K562 (cell line): Measurements from ENCODE around the gene PRKAR1B. TPM values are rescaled to one million over a fixed set of nuclear protein-coding genes. Genes with fewer than 3 reads are reported as not detected.

ENCODE experiments used
- BRD9 ChIP-seq: fragments of 450-650 bp; IDR thresholded peaks from 2 replicates; pipeline ENCODE4 v1.6.1; 2018; ENCODE audit warnings: low read depth; ENCODE audit not compliant: partially characterized antibody
- ESRRA ChIP-seq: fragments of 450-650 bp; IDR thresholded peaks from 2 replicates; pipeline ENCODE4 v1.6.1; 2014; ENCODE audit warnings: low read depth, mild to moderate bottlenecking, moderate library complexity, borderline replicate concordance
- FOXM1 ChIP-seq, 2 experiments: fragments of 450-650 bp in 1 of 2; sonication (generic) in 1 of 2; formaldehyde crosslinking in 1 of 2; IDR thresholded peaks; 2 replicates each; pipeline versions ENCODE4 v1.6.1 to v1.9.0; 2017 to 2022; ENCODE audit warnings: low read depth in 2 of 2, mild to moderate bottlenecking in 2 of 2, missing genetic modification reagents in 1 of 2, moderate library complexity in 1 of 2
- KLF16 ChIP-seq: IDR thresholded peaks from 2 replicates; pipeline ENCODE4 v1.6.1; 2016; ENCODE audit warnings: antibody characterized with exemption
- L3MBTL2 ChIP-seq: fragments of 450-650 bp; IDR thresholded peaks from 2 replicates; pipeline ENCODE4 v1.6.1; 2016; ENCODE audit warnings: mild to moderate bottlenecking, moderate library complexity
- LARP7 ChIP-seq: fragments of 450-650 bp; IDR thresholded peaks from 2 replicates; pipeline ENCODE4 v1.6.1; 2016
- NFIX ChIP-seq: fragments of 250-450 bp; sonication (Bioruptor Pico); IDR thresholded peaks from 2 replicates; pipeline ENCODE4 v1.4.0; 2020; ENCODE audit warnings: low read depth, mild to moderate bottlenecking, moderate library complexity
- NFRKB ChIP-seq: fragments of 450-650 bp; IDR thresholded peaks from 2 replicates; pipeline ENCODE4 v1.6.1; 2016; ENCODE audit warnings: low read depth
- POLR2A ChIP-seq: fragments of 450-650 bp; conservative IDR thresholded peaks from 2 replicates; pipeline ENCODE4 v1.6.1; 2016
- POLR2H ChIP-seq: IDR thresholded peaks from 2 replicates; pipeline ENCODE4 v1.6.1; 2016; ENCODE audit warnings: missing genetic modification characterization, low read depth, mild to moderate bottlenecking, control low read depth, missing compliant biosample characterization, moderate library complexity
- SMAD4 ChIP-seq: fragments of 250-450 bp; sonication (Bioruptor Pico); conservative IDR thresholded peaks from 2 replicates; pipeline ENCODE4 v1.8.0; 2021; ENCODE audit warnings: inconsistent platforms, mild to moderate bottlenecking, moderate library complexity
- SMARCA4 ChIP-seq: fragments of 450-650 bp; IDR thresholded peaks from 2 replicates; pipeline ENCODE4 v1.6.1; 2016
- SMARCA5 ChIP-seq: fragments of 450-650 bp; IDR thresholded peaks from 2 replicates; pipeline ENCODE4 v1.6.1; 2016
- TEAD1 ChIP-seq, 2 experiments: fragments of 450-650 bp in 1 of 2; sonication (generic) in 1 of 2; formaldehyde crosslinking; IDR thresholded peaks; 2 replicates each; pipeline versions ENCODE4 v1.4.0 to v1.8.0; 2020 to 2022; ENCODE audit warnings: mild to moderate bottlenecking in 2 of 2, missing genetic modification reagents in 1 of 2
- TOE1 ChIP-seq, 2 experiments: fragments of 450-650 bp in 1 of 2; sonication (generic) in 1 of 2; formaldehyde crosslinking in 1 of 2; IDR thresholded peaks; 2 replicates each; pipeline versions ENCODE4 v1.7.1 to v1.8.0; 2016 to 2022; ENCODE audit warnings: borderline replicate concordance in 2 of 2, mild to moderate bottlenecking in 2 of 2, antibody characterized with exemption in 1 of 2, inconsistent platforms in 1 of 2, low read depth in 1 of 2, missing genetic modification reagents in 1 of 2, moderate library complexity in 1 of 2
- ZFX ChIP-seq: sonication (generic); formaldehyde crosslinking; IDR thresholded peaks from 2 replicates; pipeline ENCODE4 v1.8.0; 2022; ENCODE audit warnings: mild to moderate bottlenecking, missing genetic modification reagents, moderate library complexity
- ZNF124 ChIP-seq: sonication (generic); formaldehyde crosslinking; IDR thresholded peaks from 2 replicates; pipeline ENCODE4 v1.8.1; 2022; ENCODE audit warnings: missing genetic modification reagents
- ZNF445 ChIP-seq: fragments of 250-450 bp; sonication (Bioruptor Pico); IDR thresholded peaks from 2 replicates; pipeline ENCODE4 v1.4.0; 2020; ENCODE audit warnings: low read depth, mild to moderate bottlenecking, moderate library complexity
- ZNF766 ChIP-seq: fragments of 200-800 bp; sonication (Bioruptor generic); conservative IDR thresholded peaks from 2 replicates; pipeline ENCODE4 v1.6.1; 2016; ENCODE audit warnings: missing genetic modification characterization, missing compliant biosample characterization
- polyA plus RNA-seq, 8 experiments: library from polyadenylated mRNA; depleted of rRNA in 4 of 8; stranded (reverse) in 5 of 8; unstranded in 3 of 8; fragments of >200 nt; fragmentation: Nextera tagmentation in 2 of 8; fragmentation: Illumina TruSeq in 1 of 8; extraction: Ambion mirVana in 2 of 8; extraction: Trizol in 1 of 8; gene quantifications; 2 replicates each; pipeline versions ENCODE4 v1.2.1 to v1.2.3, GENCODE V29; 2011 to 2014; ENCODE audit warnings: inconsistent platforms in 1 of 8, missing spikeins in 1 of 8
- total RNA-seq, 7 experiments: library from RNA; depleted of rRNA in 6 of 7; stranded (reverse); fragments of >200 nt in 6 of 7; fragmentation: Illumina TruSeq in 2 of 7; extraction: Trizol in 2 of 7; gene quantifications; 2 replicates each; pipeline versions ENCODE4 v1.2.1 to v1.2.3, GENCODE V29; 2011 to 2021; ENCODE audit warnings: low replicate concordance in 1 of 7
- TF ChIP-seq, protein P1 (sequence below): sonication (generic); formaldehyde crosslinking; IDR thresholded peaks from 2 replicates; pipeline ENCODE4 v1.8.1; 2023; ENCODE audit warnings: mild to moderate bottlenecking, missing genetic modification reagents, moderate library complexity
- TF ChIP-seq, protein P2 (sequence below): sonication (generic); formaldehyde crosslinking; IDR thresholded peaks from 2 replicates; pipeline ENCODE4 v1.8.0; 2022; ENCODE audit warnings: mild to moderate bottlenecking, missing genetic modification reagents
- TF ChIP-seq, protein P3 (sequence below), 2 experiments: fragments of 450-650 bp in 1 of 2; sonication (generic) in 1 of 2; formaldehyde crosslinking in 1 of 2; IDR thresholded peaks in 1 of 2; conservative IDR thresholded peaks in 1 of 2; 2 replicates each; pipeline versions ENCODE4 v1.6.1 to v1.8.1; 2016 to 2023; ENCODE audit warnings: mild to moderate bottlenecking in 2 of 2, moderate library complexity in 2 of 2, inconsistent platforms in 1 of 2, missing genetic modification reagents in 1 of 2

PRKAR1B gene
- total and polyA plus RNA-seq, 9 of the 15 experiments (the other 6 are each of a cell fraction or from before 2014, with no cell fraction given), result 0.99 to 30.5 (median 12.7) TPM

DNA sequence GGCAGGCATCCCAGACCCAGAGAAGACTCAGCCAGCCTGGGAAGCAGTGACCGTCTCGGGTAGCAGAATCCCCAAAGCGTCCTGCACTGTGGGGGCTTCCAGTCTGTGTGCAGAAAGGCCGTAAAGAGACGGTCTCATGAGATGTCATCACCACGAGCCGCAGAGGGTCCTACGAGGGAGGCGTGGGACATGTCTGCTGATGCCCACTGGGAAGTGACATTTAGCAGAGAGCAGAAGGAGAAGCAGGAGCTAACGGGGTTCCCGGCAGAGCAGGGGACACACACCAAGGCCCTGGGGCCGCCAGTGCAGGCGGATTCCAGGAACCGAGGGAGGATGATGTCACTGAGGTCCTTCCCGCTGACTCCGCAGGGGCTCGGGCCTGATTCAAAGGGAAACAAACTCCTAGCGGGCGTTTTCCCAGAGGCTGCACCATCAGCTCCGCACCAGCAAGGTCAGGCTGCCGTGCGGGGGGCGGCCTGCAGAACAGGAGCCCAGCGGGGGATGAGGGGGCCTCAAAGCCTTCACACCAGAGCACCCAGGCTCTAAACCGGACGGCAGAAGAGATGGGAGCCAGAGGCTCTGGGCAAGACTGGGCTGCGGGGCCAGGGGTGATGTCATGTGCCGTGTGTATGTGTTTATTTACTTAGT lies 122.1 kb downstream of the PRKAR1B start (continued):
- TF ChIP-seq NFIX (no peak), ZNF445 (no peak), POLR2H (tag) (0 out of 2 replicates have a peak, but pooled peaks have one; percentile 45), SMARCA5 (peak; percentile 89), BRD9 (peak; percentile 69), FOXM1 (IDR thresholded peaks at IDR 0.05; ENCODE audit: low read depth) (peak; percentile 74), FOXM1 (CRISPR knock-in tag; IDR thresholded peaks at IDR 0.05; ENCODE audit: low read depth) (no peak), NFRKB (peak; percentile 97), ZNF766 (CRISPR knock-in tag) (peak; percentile 13; the same call in 1 of the 2 replicates), TOE1 (IDR thresholded peaks at IDR 0.05; ENCODE audit: borderline replicate concordance) (0 out of 2 replicates have a peak, but pooled peaks have one; percentile 14), TOE1 (CRISPR knock-in tag; IDR thresholded peaks at IDR 0.05; ENCODE audit: borderline replicate concordance, low read depth) (no peak), KLF16 (no peak), TEAD1 (CRISPR knock-in tag; IDR thresholded peaks at IDR 0.05) (0 out of 4 replicates have a peak, but pooled peaks of 1 of the 2 experiments have one; percentile 13), SMAD4 (CRISPR knock-in tag) (peak; percentile 11; the same call in 1 of the 2 replicates), L3MBTL2 (no peak), ESRRA (peak; percentile 40; the same call in 1 of the 2 replicates), POLR2A (peak; percentile 61; the same call in 1 of the 2 replicates), ZNF124 (CRISPR knock-in tag) (no peak), ZFX (CRISPR knock-in tag) (0 out of 2 replicates have a peak, but pooled peaks have one; percentile 16), LARP7 (0 out of 2 replicates have a peak, but pooled peaks have one; percentile 0), SMARCA4 (peak; percentile 3; the same call in 1 of the 2 replicates)
- TF ChIP-seq, protein P1, sequence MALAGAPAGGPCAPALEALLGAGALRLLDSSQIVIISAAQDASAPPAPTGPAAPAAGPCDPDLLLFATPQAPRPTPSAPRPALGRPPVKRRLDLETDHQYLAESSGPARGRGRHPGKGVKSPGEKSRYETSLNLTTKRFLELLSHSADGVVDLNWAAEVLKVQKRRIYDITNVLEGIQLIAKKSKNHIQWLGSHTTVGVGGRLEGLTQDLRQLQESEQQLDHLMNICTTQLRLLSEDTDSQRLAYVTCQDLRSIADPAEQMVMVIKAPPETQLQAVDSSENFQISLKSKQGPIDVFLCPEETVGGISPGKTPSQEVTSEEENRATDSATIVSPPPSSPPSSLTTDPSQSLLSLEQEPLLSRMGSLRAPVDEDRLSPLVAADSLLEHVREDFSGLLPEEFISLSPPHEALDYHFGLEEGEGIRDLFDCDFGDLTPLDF (CRISPR knock-in tag), result no peak
- TF ChIP-seq, protein P2, sequence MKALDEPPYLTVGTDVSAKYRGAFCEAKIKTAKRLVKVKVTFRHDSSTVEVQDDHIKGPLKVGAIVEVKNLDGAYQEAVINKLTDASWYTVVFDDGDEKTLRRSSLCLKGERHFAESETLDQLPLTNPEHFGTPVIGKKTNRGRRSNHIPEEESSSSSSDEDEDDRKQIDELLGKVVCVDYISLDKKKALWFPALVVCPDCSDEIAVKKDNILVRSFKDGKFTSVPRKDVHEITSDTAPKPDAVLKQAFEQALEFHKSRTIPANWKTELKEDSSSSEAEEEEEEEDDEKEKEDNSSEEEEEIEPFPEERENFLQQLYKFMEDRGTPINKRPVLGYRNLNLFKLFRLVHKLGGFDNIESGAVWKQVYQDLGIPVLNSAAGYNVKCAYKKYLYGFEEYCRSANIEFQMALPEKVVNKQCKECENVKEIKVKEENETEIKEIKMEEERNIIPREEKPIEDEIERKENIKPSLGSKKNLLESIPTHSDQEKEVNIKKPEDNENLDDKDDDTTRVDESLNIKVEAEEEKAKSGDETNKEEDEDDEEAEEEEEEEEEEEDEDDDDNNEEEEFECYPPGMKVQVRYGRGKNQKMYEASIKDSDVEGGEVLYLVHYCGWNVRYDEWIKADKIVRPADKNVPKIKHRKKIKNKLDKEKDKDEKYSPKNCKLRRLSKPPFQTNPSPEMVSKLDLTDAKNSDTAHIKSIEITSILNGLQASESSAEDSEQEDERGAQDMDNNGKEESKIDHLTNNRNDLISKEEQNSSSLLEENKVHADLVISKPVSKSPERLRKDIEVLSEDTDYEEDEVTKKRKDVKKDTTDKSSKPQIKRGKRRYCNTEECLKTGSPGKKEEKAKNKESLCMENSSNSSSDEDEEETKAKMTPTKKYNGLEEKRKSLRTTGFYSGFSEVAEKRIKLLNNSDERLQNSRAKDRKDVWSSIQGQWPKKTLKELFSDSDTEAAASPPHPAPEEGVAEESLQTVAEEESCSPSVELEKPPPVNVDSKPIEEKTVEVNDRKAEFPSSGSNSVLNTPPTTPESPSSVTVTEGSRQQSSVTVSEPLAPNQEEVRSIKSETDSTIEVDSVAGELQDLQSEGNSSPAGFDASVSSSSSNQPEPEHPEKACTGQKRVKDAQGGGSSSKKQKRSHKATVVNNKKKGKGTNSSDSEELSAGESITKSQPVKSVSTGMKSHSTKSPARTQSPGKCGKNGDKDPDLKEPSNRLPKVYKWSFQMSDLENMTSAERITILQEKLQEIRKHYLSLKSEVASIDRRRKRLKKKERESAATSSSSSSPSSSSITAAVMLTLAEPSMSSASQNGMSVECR, result peak; percentile 30; the same call in 1 of the 2 replicates
- TF ChIP-seq, protein P3, sequence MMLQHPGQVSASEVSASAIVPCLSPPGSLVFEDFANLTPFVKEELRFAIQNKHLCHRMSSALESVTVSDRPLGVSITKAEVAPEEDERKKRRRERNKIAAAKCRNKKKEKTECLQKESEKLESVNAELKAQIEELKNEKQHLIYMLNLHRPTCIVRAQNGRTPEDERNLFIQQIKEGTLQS (IDR thresholded peaks at IDR 0.05), result peak; percentile 91
- TF ChIP-seq, protein P3 (CRISPR knock-in tag; conservative IDR thresholded peaks at IDR 0.05), result no peak
